ENCODE results near the gene OR2A42.
"Not testable (repeated sequence)": the region's sequence is repeated elsewhere in the genome, so short reads cannot be mapped to it uniquely, and the experiment has no call there.

Gene OR2A42

GRCh38 chr7:144245372-144245771 lies 6.0 kb upstream of the OR2A42 start:
- H3K9me3 Mint-ChIP-seq; ATAC-seq; DNase-seq (ENCODE audit: low spot score in 2 of 2); H3K4me3 Mint-ChIP-seq; H3K4me1 Mint-ChIP-seq; H3K36me3 Mint-ChIP-seq; H3K27ac Mint-ChIP-seq: not testable (repeated sequence)

- not testable (repeated sequence) for DNase-seq (ENCODE audit: low spot score in 2 of 2); ATAC-seq; H3K4me1 Mint-ChIP-seq; H3K9me3 Mint-ChIP-seq; H3K27ac Mint-ChIP-seq; H3K36me3 Mint-ChIP-seq; H3K4me3 Mint-ChIP-seq
These were observed 799 bp downstream of the OR2A42 start for GRCh38 chr7:144238530-144239082.

- not testable (repeated sequence) for H3K36me3 Mint-ChIP-seq; H3K4me3 Mint-ChIP-seq; H3K9me3 Mint-ChIP-seq; DNase-seq (ENCODE audit: low spot score in 2 of 2); ATAC-seq; H3K4me1 Mint-ChIP-seq; H3K27ac Mint-ChIP-seq
These were observed 6.4 kb downstream of the OR2A42 start for GRCh38 chr7:144233039-144233438.

- H3K36me3 Mint-ChIP-seq; H3K27ac Mint-ChIP-seq; ATAC-seq; DNase-seq (ENCODE audit: low spot score in 2 of 2); H3K9me3 Mint-ChIP-seq; H3K4me3 Mint-ChIP-seq; H3K4me1 Mint-ChIP-seq: not testable (repeated sequence)
These were observed 8.4 kb downstream of the OR2A42 start for GRCh38 chr7:144231027-144231426.

- H3K9me3 Mint-ChIP-seq; H3K36me3 Mint-ChIP-seq; H3K4me3 Mint-ChIP-seq; H3K27ac Mint-ChIP-seq; DNase-seq (ENCODE audit: low spot score in 2 of 2); H3K4me1 Mint-ChIP-seq; ATAC-seq: not testable (repeated sequence)
These were observed 10.6 kb downstream of the OR2A42 start for GRCh38 chr7:144228810-144229209.

- not testable (repeated sequence) for H3K4me3 Mint-ChIP-seq; H3K4me1 Mint-ChIP-seq; H3K27ac Mint-ChIP-seq; DNase-seq (ENCODE audit: low spot score in 2 of 2); H3K36me3 Mint-ChIP-seq; ATAC-seq; H3K9me3 Mint-ChIP-seq
These were observed 12.5 kb downstream of the OR2A42 start for GRCh38 chr7:144226866-144227265.

GRCh38 chr7:144223675-144224074 lies 15.7 kb downstream of the OR2A42 start:
- H3K9me3 Mint-ChIP-seq; DNase-seq (ENCODE audit: low spot score in 2 of 2); H3K36me3 Mint-ChIP-seq; H3K4me1 Mint-ChIP-seq; H3K4me3 Mint-ChIP-seq; ATAC-seq; H3K27ac Mint-ChIP-seq: not testable (repeated sequence)

- not testable (repeated sequence) for H3K4me3 Mint-ChIP-seq; H3K36me3 Mint-ChIP-seq; DNase-seq (ENCODE audit: low spot score in 2 of 2); H3K9me3 Mint-ChIP-seq; H3K27ac Mint-ChIP-seq; H3K4me1 Mint-ChIP-seq; ATAC-seq
These were observed 18.9 kb downstream of the OR2A42 start for GRCh38 chr7:144220531-144220930.

GRCh38 chr7:144219149-144219548 lies 20.3 kb downstream of the OR2A42 start:
- H3K4me3 Mint-ChIP-seq, H3K27ac Mint-ChIP-seq, H3K4me1 Mint-ChIP-seq: not testable (repeated sequence)

GRCh38 chr7:144218581-144218980 lies 20.8 kb downstream of the OR2A42 start:
- not testable (repeated sequence) for H3K27ac Mint-ChIP-seq; H3K4me1 Mint-ChIP-seq; H3K4me3 Mint-ChIP-seq; H3K36me3 Mint-ChIP-seq; ATAC-seq; H3K9me3 Mint-ChIP-seq; DNase-seq (ENCODE audit: low spot score in 2 of 2)

More at GRCh38 chr7:144219149-144219548, 20.3 kb downstream of the OR2A42 start:
- H3K9me3 Mint-ChIP-seq; ATAC-seq; H3K36me3 Mint-ChIP-seq; DNase-seq (ENCODE audit: low spot score in 2 of 2): not testable (repeated sequence)

GRCh38 chr7:144217200-144217599 lies 22.2 kb downstream of the OR2A42 start:
- H3K9me3 Mint-ChIP-seq; H3K36me3 Mint-ChIP-seq; DNase-seq (ENCODE audit: low spot score in 2 of 2); H3K4me1 Mint-ChIP-seq; ATAC-seq; H3K27ac Mint-ChIP-seq; H3K4me3 Mint-ChIP-seq: not testable (repeated sequence)

GRCh38 chr7:144205306-144205705 lies 34.1 kb downstream of the OR2A42 start:
- not testable (repeated sequence) for H3K4me1 Mint-ChIP-seq; H3K4me3 Mint-ChIP-seq; H3K27ac Mint-ChIP-seq; H3K9me3 Mint-ChIP-seq; DNase-seq (ENCODE audit: low spot score in 2 of 2); H3K36me3 Mint-ChIP-seq
- peak; percentile 44 for ATAC-seq

GRCh38 chr7:144203086-144203485 lies 36.3 kb downstream of the OR2A42 start:
- not testable (repeated sequence) for ATAC-seq; H3K27ac Mint-ChIP-seq; H3K9me3 Mint-ChIP-seq; H3K36me3 Mint-ChIP-seq; H3K4me1 Mint-ChIP-seq; DNase-seq (ENCODE audit: low spot score in 2 of 2); H3K4me3 Mint-ChIP-seq

- H3K4me1 Mint-ChIP-seq; H3K4me3 Mint-ChIP-seq; H3K9me3 Mint-ChIP-seq; H3K36me3 Mint-ChIP-seq; DNase-seq (ENCODE audit: low spot score in 2 of 2); H3K27ac Mint-ChIP-seq: not testable (repeated sequence)
- peak; percentile 73 for ATAC-seq
These were observed 37.4 kb downstream of the OR2A42 start for GRCh38 chr7:144201978-144202377.

GRCh38 chr7:144198934-144199333 lies 40.5 kb downstream of the OR2A42 start:
- ATAC-seq; H3K27ac Mint-ChIP-seq; H3K4me1 Mint-ChIP-seq; H3K9me3 Mint-ChIP-seq; H3K36me3 Mint-ChIP-seq; H3K4me3 Mint-ChIP-seq; DNase-seq (ENCODE audit: low spot score in 2 of 2): not testable (repeated sequence)

GRCh38 chr7:144195212-144195872 lies 44.1 kb downstream of the OR2A42 start, which contains the start of gene ARHGEF35:
Gene ARHGEF35, minus strand, starts transcription at chr7:144195833. Its CDS starts 7,450 bp downstream, at chr7:144188383.
- H3K36me3 Mint-ChIP-seq; H3K4me1 Mint-ChIP-seq; H3K27ac Mint-ChIP-seq; H3K9me3 Mint-ChIP-seq; DNase-seq (ENCODE audit: low spot score in 2 of 2); H3K4me3 Mint-ChIP-seq: not testable (repeated sequence)
- peak; percentile 72 for ATAC-seq

Data from stimulated activated effector memory CD8-positive, alpha-beta T cell treated with anti-CD3 and anti-CD28 coated beads, Interleukin-12 subunit alpha, Interleukin-12 subunit beta, amount 100 ng/mL, for 72 hours (primary cell).